HCT116 (cell line): ENCODE measurements around the gene PKP2. TPM values are rescaled to one million over a fixed set of nuclear protein-coding genes. Genes with fewer than 3 reads are reported as not detected.

Experiments
- ATAC-seq: fragments of 200-7000 bp; cut with Tn5 transposase; 2 replicates; pipeline ENCODE4 v1.9.1; 2020; ENCODE audit warnings: mild to moderate bottlenecking, moderate library complexity
- Bru-seq: library from RNA; stranded (reverse); fragments of 400-500 nt; gene quantifications from one replicate; lab custom pipeline; 2021; lab: Mats Ljungman, UMichigan
- BruChase-seq, 2 experiments: library from RNA; stranded (reverse); fragments of 400-500 nt; gene quantifications; one replicate each; lab custom pipeline; 2021; lab: Mats Ljungman, UMichigan
- BruUV-seq: library from RNA; stranded (reverse); fragments of 400-500 nt; replicated peaks from 2 replicates; lab custom pipeline; 2021; lab: Mats Ljungman, UMichigan
- CTCF ChIA-PET: fragments of 300-600 bp; sonication (Branson Sonifier 250); formaldehyde crosslinking; loops from one replicate; lab custom pipeline; 2021; ENCODE audit warnings: antibody characterized with exemption; lab: Charles Lee
- POLR2A ChIA-PET: fragments of 300-600, 350-600 bp; sonication (Branson Sonifier 250); formaldehyde crosslinking; loops from one replicate; lab custom pipeline; 2021; ENCODE audit warnings: antibody characterized with exemption; lab: Charles Lee
- RAD21 ChIA-PET, 2 experiments: fragments of 300-600 bp; sonication (Branson Sonifier 250); formaldehyde crosslinking; loops; one replicate each; lab custom pipeline; 2023; ENCODE audit warnings: low total read pairs in 2 of 2; ENCODE audit not compliant: uncharacterized antibody in 2 of 2, unreplicated experiment in 2 of 2, low non-redundant PET in 1 of 2; lab: Charles Lee
- DNase-seq: peaks from one replicate; pipeline ENCODE4 v3.0.0-alpha.2; 2010; ENCODE audit warnings: low read depth, low spot score
- H2AFZ ChIP-seq: fragments of 200-600 bp; shearing (Covaris generic), sonication (generic); 2 replicates; pipeline ENCODE4 v1.6.1; 2017; ENCODE audit warnings: low read depth, mixed run types, mixed read lengths, antibody characterized with exemption, low read length; ENCODE audit not compliant: poor library complexity, severe bottlenecking
- H3K27ac ChIP-seq: 2 replicates; pipeline ENCODE4 v1.5.1; 2012; ENCODE audit warnings: low read depth, low read length
- H3K27me3 ChIP-seq: fragments of 200-600 bp; sonication (generic); 2 replicates; pipeline ENCODE4 v1.6.1; 2016; ENCODE audit warnings: mixed run types, low read length, mixed read lengths; ENCODE audit not compliant: insufficient read depth
- H3K36me3 ChIP-seq, 2 experiments: fragments of 200-500 bp in 1 of 2; fragments of 200-600 bp in 1 of 2; sonication (Bioruptor generic) in 1 of 2; sonication (generic) in 1 of 2; 2 replicates each; pipeline versions ENCODE4 v1.5.1 to v1.6.1; 2014 to 2016; ENCODE audit warnings: low read length in 2 of 2, inconsistent platforms in 1 of 2, mixed read lengths in 1 of 2, mixed run types in 1 of 2; ENCODE audit not compliant: insufficient read depth in 2 of 2, control insufficient read depth in 1 of 2
- H3K4me1 ChIP-seq, 2 experiments: fragments of 200-600 bp in 1 of 2; sonication (generic) in 1 of 2; 2 replicates each; pipeline versions ENCODE4 v1.5.1 to v1.6.1; 2012 to 2017; ENCODE audit warnings: low read length in 2 of 2, inconsistent platforms in 1 of 2, mild to moderate bottlenecking in 1 of 2, mixed read lengths in 1 of 2, mixed run types in 1 of 2, moderate library complexity in 1 of 2; ENCODE audit not compliant: insufficient read depth in 2 of 2, control insufficient read depth in 1 of 2
- H3K4me2 ChIP-seq: fragments of 200-600 bp; sonication (generic); 2 replicates; pipeline ENCODE4 v1.6.1; 2017; ENCODE audit warnings: mixed run types, low read length, mixed read lengths
- H3K4me3 ChIP-seq, 2 experiments: fragments of 200-600 bp in 1 of 2; sonication (generic) in 1 of 2; replicated peaks in 1 of 2; 2 replicates each; pipeline ENCODE4 v1.5.1; 2011 to 2016; ENCODE audit warnings: low read length in 2 of 2, control low read depth in 1 of 2, low read depth in 1 of 2, mild to moderate bottlenecking in 1 of 2, mixed read lengths in 1 of 2, mixed run types in 1 of 2
- H3K79me2 ChIP-seq: fragments of 200-600 bp; sonication (generic); 2 replicates; pipeline ENCODE4 v1.6.1; 2017; ENCODE audit warnings: mild to moderate bottlenecking, mixed run types, low read length, moderate library complexity, mixed read lengths; ENCODE audit not compliant: insufficient read depth
- H3K9ac ChIP-seq: fragments of 200-600 bp; sonication (generic); 2 replicates; pipeline ENCODE4 v1.6.1; 2016; ENCODE audit warnings: low read length, mixed read lengths
- H3K9me2 ChIP-seq: fragments of 200-600 bp; sonication (generic), shearing (Covaris generic); 2 replicates; pipeline ENCODE4 v1.6.1; 2017; ENCODE audit warnings: mixed run types, mild to moderate bottlenecking, moderate library complexity; ENCODE audit not compliant: insufficient read depth
- H3K9me3 ChIP-seq, 2 experiments: fragments of 200-500 bp in 1 of 2; fragments of 200-600 bp in 1 of 2; sonication (Bioruptor generic) in 1 of 2; sonication (generic) in 1 of 2; 2 replicates each; pipeline ENCODE4 v1.6.1; 2014 to 2017; ENCODE audit warnings: low read length in 2 of 2, mixed read lengths in 2 of 2, inconsistent platforms in 1 of 2, low read depth in 1 of 2, mild to moderate bottlenecking in 1 of 2, mixed run types in 1 of 2, moderate library complexity in 1 of 2; ENCODE audit not compliant: control insufficient read depth in 1 of 2, insufficient read depth in 1 of 2
- H4K20me1 ChIP-seq: fragments of 200-600 bp; sonication (generic), shearing (Covaris generic); 2 replicates; pipeline ENCODE4 v1.6.1; 2017; ENCODE audit warnings: mixed run types, mild to moderate bottlenecking, moderate library complexity; ENCODE audit not compliant: insufficient read depth
- EGR1 ChIP-seq: IDR thresholded peaks from 2 replicates; pipeline ENCODE4 v1.6.1; 2012; ENCODE audit warnings: low read depth
- ELF1 ChIP-seq: IDR thresholded peaks from 2 replicates; pipeline ENCODE4 v1.6.1; 2012; ENCODE audit warnings: low read depth, borderline replicate concordance
- POLR2AphosphoS5 ChIP-seq: IDR thresholded peaks from 2 replicates; pipeline ENCODE4 v1.6.1; 2011; ENCODE audit warnings: mild to moderate bottlenecking, low read depth, low read length, moderate library complexity
- intact Hi-C: fragments of 100-400 bp; cut with micrococcal nuclease; formaldehyde crosslinking; loops from 2 replicates; pipeline ENCODE4 v1.10.0; 2022
- long read RNA-seq: library from polyadenylated mRNA; unstranded; transcript quantifications from one replicate; pipeline ENCODE4 v2.0.0, GENCODE V29; 2021; ENCODE audit not compliant: unreplicated experiment
- polyA plus RNA-seq: library from polyadenylated mRNA; unstranded; fragments of >200 nt; gene quantifications from 2 replicates; pipeline ENCODE4 v1.2.1, GENCODE V29; 2012; ENCODE audit warnings: missing spikeins
- total RNA-seq: library from RNA; stranded (reverse); gene quantifications from one replicate; pipeline ENCODE4 v1.2.1, GENCODE V29; 2021; ENCODE audit not compliant: unreplicated experiment
- TF ChIP-seq, protein P1 (sequence below): IDR thresholded peaks from 2 replicates; pipeline ENCODE4 v1.6.1; 2011; ENCODE audit warnings: mild to moderate bottlenecking, low read length, moderate library complexity; ENCODE audit not compliant: insufficient replicate concordance; ENCODE audit errors: extremely low read depth
- TF ChIP-seq, protein P2 (sequence below): IDR thresholded peaks from 2 replicates; pipeline ENCODE4 v1.6.1; 2012

The PKP2 gene
- total RNA-seq (21.5 TPM), Bru-seq, nascent RNA (percentile 61 among the genes with signal in this experiment), BruChase-seq, experiment 1, labeled RNA remaining after a 6-hour chase (percentile 52 among the genes with signal in this experiment), BruChase-seq, experiment 2, labeled RNA remaining after a 2-hour chase (percentile 49 among the genes with signal in this experiment)
- 10.6 and 12.0 TPM in 2 replicates for polyA plus RNA-seq
- long read RNA-seq, full-length matches to known transcripts = 49 of 62 reads
- long read RNA-seq, partial matches to known transcripts = 12 of 62 reads
- long read RNA-seq, other reads (novel, unspliced or antisense) = 1 of 62 reads

DNA sequence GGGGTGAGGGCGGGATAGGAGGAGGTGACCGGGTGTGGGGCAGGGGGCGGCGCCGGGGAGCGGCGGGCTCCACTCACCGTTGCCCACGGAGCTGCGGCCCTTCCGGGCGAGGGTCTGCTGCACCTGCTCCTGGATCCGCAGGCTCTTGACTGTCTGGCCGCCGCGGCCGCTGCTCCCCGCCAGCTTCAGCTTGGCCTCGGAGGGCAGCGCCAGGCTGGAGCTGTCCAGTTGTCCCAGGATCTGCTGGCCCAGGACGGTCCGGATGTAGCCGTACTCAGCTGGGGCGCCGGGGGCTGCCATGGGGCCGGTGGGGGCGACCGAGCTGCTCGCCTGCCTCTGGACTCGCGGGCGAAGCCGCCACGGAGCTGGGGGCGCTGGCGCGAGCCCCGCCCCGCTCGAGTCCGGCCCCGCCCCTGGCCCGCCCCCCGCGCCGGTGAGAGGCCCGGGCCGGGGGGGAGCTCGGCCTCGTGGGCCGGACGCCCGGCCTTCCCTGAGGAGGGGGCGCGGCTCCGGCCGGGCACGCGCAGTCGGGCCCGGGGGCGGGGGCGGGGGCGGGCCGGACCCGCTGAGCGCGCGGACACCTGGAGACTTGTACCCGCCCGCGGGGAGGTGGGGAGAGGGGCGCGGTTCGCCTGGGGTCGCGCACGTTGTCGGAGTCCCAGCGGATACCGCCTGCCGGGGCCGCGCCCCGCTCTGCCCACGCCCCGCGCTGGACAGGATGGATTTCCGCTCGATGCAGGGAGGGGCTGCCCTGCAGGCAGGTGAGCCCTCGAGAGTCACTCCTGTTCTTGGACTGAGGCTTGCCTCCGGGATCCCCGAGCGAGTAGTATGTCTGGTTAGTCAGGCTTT lies at the start of gene PKP2:
Gene PKP2 (minus strand): TSS at position 346 of the 849 bp plus-strand sequence. CDS start 46 bp downstream, at position 300.
- H3K27me3 ChIP-seq = no peaks in the 10 kb centered on the region
- no TSS peak for BruUV-seq
- H3K27ac ChIP-seq = peak within 1 kb of the TSS; percentile 57
- peaks cover 39 to 55% of the 10 kb centered on the region in 2 experiments for H3K4me1 ChIP-seq
- no peaks in the 10 kb centered on the region for H3K9me2 ChIP-seq
- peaks cover 28% of the 10 kb centered on the region; the same call in 1 of the 2 replicates for H3K79me2 ChIP-seq
- RAD21 ChIA-PET = no interaction called here
- peak within 1 kb of the TSS; percentile 65 to 68 for H3K4me3 ChIP-seq
- peak within 1 kb of the TSS; percentile 74 for H3K9ac ChIP-seq
- POLR2A ChIA-PET = interaction anchor here (1.0 kb wide), 2 partner anchors 10 to 140 kb away, joined by 4 to 5 read pairs; partner anchors contain the start of gene YARS2
- H2AFZ ChIP-seq = peak within 1 kb of the TSS; percentile 77
- peak; percentile 62 for DNase-seq
- CTCF ChIA-PET = interaction anchor here (0.7 to 1.6 kb wide), 3 partner anchors 9 to 141 kb away, joined by 3 to 10 read pairs (median 3); partner anchors contain the start of gene YARS2
- intact Hi-C loops = no loop called here
- peak within 1 kb of the TSS; percentile 83 for H3K4me2 ChIP-seq
- no peaks in the 10 kb centered on the region for H3K36me3 ChIP-seq
- H4K20me1 ChIP-seq = no peaks in the 10 kb centered on the region
- no peak for TF ChIP-seq ELF1
- TF ChIP-seq EGR1 = peak; percentile 73
- TF ChIP-seq, protein P1, sequence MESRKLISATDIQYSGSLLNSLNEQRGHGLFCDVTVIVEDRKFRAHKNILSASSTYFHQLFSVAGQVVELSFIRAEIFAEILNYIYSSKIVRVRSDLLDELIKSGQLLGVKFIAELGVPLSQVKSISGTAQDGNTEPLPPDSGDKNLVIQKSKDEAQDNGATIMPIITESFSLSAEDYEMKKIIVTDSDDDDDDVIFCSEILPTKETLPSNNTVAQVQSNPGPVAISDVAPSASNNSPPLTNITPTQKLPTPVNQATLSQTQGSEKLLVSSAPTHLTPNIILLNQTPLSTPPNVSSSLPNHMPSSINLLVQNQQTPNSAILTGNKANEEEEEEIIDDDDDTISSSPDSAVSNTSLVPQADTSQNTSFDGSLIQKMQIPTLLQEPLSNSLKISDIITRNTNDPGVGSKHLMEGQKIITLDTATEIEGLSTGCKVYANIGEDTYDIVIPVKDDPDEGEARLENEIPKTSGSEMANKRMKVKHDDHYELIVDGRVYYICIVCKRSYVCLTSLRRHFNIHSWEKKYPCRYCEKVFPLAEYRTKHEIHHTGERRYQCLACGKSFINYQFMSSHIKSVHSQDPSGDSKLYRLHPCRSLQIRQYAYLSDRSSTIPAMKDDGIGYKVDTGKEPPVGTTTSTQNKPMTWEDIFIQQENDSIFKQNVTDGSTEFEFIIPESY = no peak
- TF ChIP-seq, protein P2, sequence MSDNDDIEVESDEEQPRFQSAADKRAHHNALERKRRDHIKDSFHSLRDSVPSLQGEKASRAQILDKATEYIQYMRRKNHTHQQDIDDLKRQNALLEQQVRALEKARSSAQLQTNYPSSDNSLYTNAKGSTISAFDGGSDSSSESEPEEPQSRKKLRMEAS = peak; percentile 88
- peak; percentile 81 for TF ChIP-seq POLR2AphosphoS5
- ATAC-seq = peak; percentile 83
- H3K9me3 ChIP-seq = no peaks in the 10 kb centered on the region
